IMR-90 (cell line): ENCODE results near the gene NUP153. TPM values are rescaled to one million over a fixed set of nuclear protein-coding genes. Genes with fewer than 3 reads are reported as not detected.
"Not testable (repeated sequence)": the region's sequence is repeated elsewhere in the genome, so short reads cannot be mapped to it uniquely, and the experiment has no call there.

ENCODE experiments used
- ATAC-seq: fragments of 200-7000 bp; cut with Tn5 transposase; 2 replicates; pipeline ENCODE4 v1.9.1; 2020; ENCODE audit warnings: low read depth, mild to moderate bottlenecking, moderate library complexity
- BruUV-seq: library from RNA; stranded (reverse); fragments of 400-500 nt; replicated peaks from 2 replicates; lab custom pipeline; 2021; lab: Mats Ljungman, UMichigan
- CTCF ChIA-PET: fragments of 300-600 bp; formaldehyde crosslinking; extraction: SDS; loops from one replicate; lab custom pipeline; 2021; ENCODE audit warnings: antibody characterized with exemption; lab: Yijun Ruan, JAX
- POLR2A ChIA-PET: fragments of 300-600 bp; sonication (Branson Sonifier 250); formaldehyde crosslinking; loops from one replicate; lab custom pipeline; 2022; ENCODE audit warnings: antibody characterized with exemption; ENCODE audit not compliant: unreplicated experiment; lab: Charles Lee
- DNase-seq: peaks from one replicate; pipeline ENCODE4 v3.0.0; 2013
- H2AFZ ChIP-seq: replicated peaks from 2 replicates; pipeline ENCODE3; 2013; ENCODE audit warnings: low read length, mild to moderate bottlenecking; ENCODE audit not compliant: poor library complexity
- H2AK5ac ChIP-seq: 2 replicates; pipeline ENCODE4 v1.6.1; 2013; ENCODE audit warnings: low read depth, low read length, inconsistent platforms
- H2AK9ac ChIP-seq: replicated peaks from 2 replicates; pipeline ENCODE3; 2013; ENCODE audit warnings: mild to moderate bottlenecking, low read depth, low read length, moderate library complexity; ENCODE audit not compliant: poor library complexity
- H2BK120ac ChIP-seq: 2 replicates; pipeline ENCODE4 v1.6.1; 2013; ENCODE audit warnings: low read depth, low read length, inconsistent platforms
- H2BK15ac ChIP-seq: 3 replicates; pipeline ENCODE4 v1.6.1; 2013; ENCODE audit warnings: low read depth, low read length, inconsistent platforms
- H2BK20ac ChIP-seq: 2 replicates; pipeline ENCODE4 v1.6.1; 2013; ENCODE audit warnings: low read depth, mild to moderate bottlenecking, inconsistent platforms, low read length, moderate library complexity
- H2BK5ac ChIP-seq: 2 replicates; pipeline ENCODE4 v1.6.1; 2013; ENCODE audit warnings: mild to moderate bottlenecking, low read depth, low read length, inconsistent platforms; ENCODE audit not compliant: poor library complexity, severe bottlenecking
- H3K14ac ChIP-seq: replicated peaks from 2 replicates; pipeline ENCODE4 v1.6.1; 2013; ENCODE audit warnings: low read depth, low read length, inconsistent platforms
- H3K18ac ChIP-seq: 2 replicates; pipeline ENCODE4 v1.6.1; 2013; ENCODE audit warnings: low read depth, low read length, control low read depth
- H3K23ac ChIP-seq: 2 replicates; pipeline ENCODE4 v1.6.1; 2013; ENCODE audit warnings: low read depth, low read length, inconsistent platforms
- H3K27ac ChIP-seq: 2 replicates; pipeline ENCODE4 v1.5.1; 2013; ENCODE audit warnings: mild to moderate bottlenecking, control low read depth, low read length; ENCODE audit not compliant: insufficient read depth
- H3K27me3 ChIP-seq: 2 replicates; pipeline ENCODE4 v1.6.1; 2013; ENCODE audit warnings: low read length; ENCODE audit not compliant: control insufficient read depth, insufficient read depth
- H3K36me3 ChIP-seq: 2 replicates; pipeline ENCODE4 v1.6.1; 2013; ENCODE audit warnings: low read length, mixed read lengths; ENCODE audit not compliant: control insufficient read depth, insufficient read depth
- H3K4ac ChIP-seq: 2 replicates; pipeline ENCODE4 v1.6.1; 2013; ENCODE audit warnings: low read depth, low read length, inconsistent platforms
- H3K4me1 ChIP-seq: 2 replicates; pipeline ENCODE4 v1.6.1; 2013; ENCODE audit warnings: low read length, mixed read lengths; ENCODE audit not compliant: control insufficient read depth, insufficient read depth
- H3K4me2 ChIP-seq: 2 replicates; pipeline ENCODE4 v1.6.1; 2013; ENCODE audit warnings: low read depth, mild to moderate bottlenecking, control low read depth, low read length, moderate library complexity
- H3K4me3 ChIP-seq: 2 replicates; pipeline ENCODE4 v1.5.1; 2013; ENCODE audit warnings: low read depth, mild to moderate bottlenecking, control low read depth, low read length, moderate library complexity; ENCODE audit not compliant: insufficient read depth
- H3K56ac ChIP-seq: 2 replicates; pipeline ENCODE4 v1.6.1; 2013; ENCODE audit warnings: low read length, inconsistent platforms; ENCODE audit not compliant: insufficient read depth; ENCODE audit errors: extremely low read depth
- H3K79me1 ChIP-seq, 2 experiments: 2 replicates each; pipeline ENCODE4 v1.6.1; 2013; ENCODE audit warnings: low read length in 2 of 2, inconsistent platforms in 1 of 2, low read depth in 1 of 2
- H3K9ac ChIP-seq: 2 replicates; pipeline ENCODE4 v1.6.1; 2013; ENCODE audit warnings: low read depth, low read length, control low read depth
- H3K9me1 ChIP-seq: 2 replicates; pipeline ENCODE4 v1.6.1; 2013; ENCODE audit warnings: low read length, inconsistent platforms; ENCODE audit not compliant: insufficient read depth
- H3K9me3 ChIP-seq: 2 replicates; pipeline ENCODE4 v1.6.1; 2013; ENCODE audit warnings: low read length; ENCODE audit not compliant: control insufficient read depth, insufficient read depth
- H4K20me1 ChIP-seq: 2 replicates; pipeline ENCODE4 v1.6.1; 2013; ENCODE audit warnings: low read length, inconsistent platforms; ENCODE audit not compliant: insufficient read depth
- H4K5ac ChIP-seq: 2 replicates; pipeline ENCODE4 v1.6.1; 2013; ENCODE audit warnings: mild to moderate bottlenecking, low read depth, low read length, control low read depth
- H4K8ac ChIP-seq, 2 experiments: 2 replicates each; pipeline ENCODE4 v1.6.1; 2013; ENCODE audit warnings: low read depth in 2 of 2, low read length in 2 of 2, control low read depth in 1 of 2, inconsistent platforms in 1 of 2
- H4K91ac ChIP-seq: 2 replicates; pipeline ENCODE4 v1.6.1; 2013; ENCODE audit warnings: low read depth, low read length, inconsistent platforms; ENCODE audit not compliant: insufficient read depth
- WGBS, 2 experiments: methylation state at CpG; one replicate each; pipeline versions ENCODE4 v1.1.5 to v1.1.7; 2013; ENCODE audit warnings: missing lambda C conversion rate in 2 of 2; ENCODE audit not compliant: insufficient read length in 1 of 2; ENCODE audit errors: extremely low coverage in 2 of 2; 5-methylcytosine and 5-hydroxymethylcytosine counted together
- dilution Hi-C: fragments of 300-500 bp; cut with HindIII; formaldehyde crosslinking; loops from one replicate; pipeline ENCODE4 v1.14.3; 2018; ENCODE audit warnings: low sequenced_read_pairs; ENCODE audit not compliant: unreplicated experiment
- in situ Hi-C: fragments of 300-500 bp; cut with MboI; formaldehyde crosslinking; loops from 3 replicates; pipeline ENCODE4 v1.14.3; 2019; ENCODE audit warnings: low sequenced_read_pairs, inconsistent platforms, mixed read lengths
- intact Hi-C: fragments of 100-400 bp; cut with micrococcal nuclease; formaldehyde crosslinking; loops from 2 replicates; pipeline ENCODE4 v1.10.0; 2022
- polyA plus RNA-seq, 3 experiments: library from polyadenylated mRNA; depleted of rRNA; stranded (reverse); fragments of >200 nt; gene quantifications; 2 replicates each; pipeline ENCODE4 v1.2.3, GENCODE V29; 2012; ENCODE audit warnings: low replicate concordance in 1 of 3
- total RNA-seq: library from RNA; depleted of rRNA; stranded (reverse); fragments of >200 nt; gene quantifications from 2 replicates; pipeline ENCODE4 v1.2.3, GENCODE V29; 2012

NUP153 gene
- total and polyA plus RNA-seq, 2 of the 4 experiments (the other 2 are of a cell fraction), result 17.2 to 39.4 TPM

- H3K23ac ChIP-seq, intact Hi-C loops, H4K20me1 ChIP-seq, H3K79me1 ChIP-seq, H3K14ac ChIP-seq, POLR2A ChIA-PET, H3K56ac ChIP-seq, H4K5ac ChIP-seq, DNase-seq, H4K91ac ChIP-seq, H3K4ac ChIP-seq, H4K8ac ChIP-seq, H3K4me2 ChIP-seq, H3K36me3 ChIP-seq, H2BK120ac ChIP-seq, H3K9ac ChIP-seq, H2AK5ac ChIP-seq, dilution Hi-C loops, H3K9me3 ChIP-seq, BruUV-seq, ATAC-seq, H3K9me1 ChIP-seq, H2BK20ac ChIP-seq, H2AFZ ChIP-seq, H3K27ac ChIP-seq, H3K27me3 ChIP-seq, H3K4me3 ChIP-seq, H2BK15ac ChIP-seq, H3K18ac ChIP-seq, H2AK9ac ChIP-seq, H3K4me1 ChIP-seq, H2BK5ac ChIP-seq: not testable (repeated sequence)
- in situ Hi-C loops, result loop anchor here (10.0 kb wide), 1 partner anchor 296 kb away; the partner anchor contains the start of gene RBM24
- WGBS, 2 experiments, result 95% methylated on average over 5 of the region's 7 CpGs; no CpG with 5 or more reads in 1 of the 2 experiments
- CTCF ChIA-PET, result interaction anchor here (0.6 kb wide), 1 partner anchor 38 kb away, joined by 10 read pairs; no protein-coding TSS in a partner anchor
These were observed 125.4 kb downstream of the NUP153 start for GRCh38 chr6:17581282-17581681.
